ENCODE results near the gene DEF6.

DNA sequence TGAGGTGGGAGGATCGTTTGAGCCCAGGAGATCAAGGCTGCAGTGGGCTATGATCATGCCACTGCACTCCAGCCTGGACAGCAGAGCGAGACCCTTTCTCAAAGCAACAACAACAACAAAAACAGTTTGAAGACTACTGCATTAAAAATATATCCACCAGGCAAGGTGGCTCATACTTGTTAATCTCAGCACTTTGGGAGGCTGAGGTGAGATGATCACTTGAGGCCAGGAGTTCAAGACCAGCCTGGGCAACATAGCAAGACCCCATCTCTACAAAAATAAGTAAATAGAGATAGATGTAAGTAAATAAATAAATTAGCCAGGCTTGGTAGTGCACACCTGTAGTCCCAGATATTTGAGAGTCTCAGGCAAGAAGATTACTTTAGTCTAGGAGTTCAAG, 25.6 kb upstream of the DEF6 start:
- TF ChIP-seq EZH2phosphoT487 (IDR thresholded peaks at IDR 0.05; ENCODE audit: borderline replicate concordance, low read length) (no peak), EZH2 (IDR thresholded peaks at IDR 0.05; ENCODE audit: low read length, unreplicated experiment) (no peak)

Data from PC-3 (cell line).